Body of pancreas (tissue), 4 donors: ENCODE results near the gene OR2T2.

ENCODE experiments used
- POLR2A ChIP-seq, 3 donors: fragments of 450-650 bp; IDR thresholded peaks; one replicate each; pipeline ENCODE4 v1.6.1; 2016; ENCODE audit warnings: antibody characterized with exemption in 3 of 3, mild to moderate bottlenecking in 2 of 3
- TF ChIP-seq, protein P1 (sequence below), 7 experiments: fragments of 450-650 bp in 4 of 7; fragments of 200-600 bp in 3 of 7; sonication (generic) in 3 of 7; IDR thresholded peaks; one replicate each; pipeline ENCODE4 v1.5.1; 2016 to 2019; ENCODE audit warnings: antibody characterized with exemption in 7 of 7

DNA sequence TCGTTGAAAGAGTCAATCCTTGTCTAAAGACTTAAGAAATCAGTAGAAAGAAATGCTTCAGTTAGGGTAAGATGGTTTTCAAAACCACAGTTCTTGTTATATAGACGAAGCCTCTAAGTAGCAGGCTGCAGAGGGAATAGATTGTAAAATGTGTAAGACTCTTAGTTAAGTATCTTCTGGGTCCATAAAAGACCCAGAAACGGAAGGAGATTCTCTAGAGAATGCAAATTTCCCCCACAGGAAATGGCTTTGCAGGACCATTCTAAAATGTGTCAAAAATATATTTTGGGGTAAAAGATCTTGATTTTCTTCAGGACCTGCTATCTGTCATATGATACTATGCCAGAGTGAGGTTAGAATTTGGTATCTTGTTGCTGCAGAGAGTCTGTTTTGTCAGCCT is 29.2 kb upstream of the OR2T2 start:
- TF ChIP-seq, protein P1, sequence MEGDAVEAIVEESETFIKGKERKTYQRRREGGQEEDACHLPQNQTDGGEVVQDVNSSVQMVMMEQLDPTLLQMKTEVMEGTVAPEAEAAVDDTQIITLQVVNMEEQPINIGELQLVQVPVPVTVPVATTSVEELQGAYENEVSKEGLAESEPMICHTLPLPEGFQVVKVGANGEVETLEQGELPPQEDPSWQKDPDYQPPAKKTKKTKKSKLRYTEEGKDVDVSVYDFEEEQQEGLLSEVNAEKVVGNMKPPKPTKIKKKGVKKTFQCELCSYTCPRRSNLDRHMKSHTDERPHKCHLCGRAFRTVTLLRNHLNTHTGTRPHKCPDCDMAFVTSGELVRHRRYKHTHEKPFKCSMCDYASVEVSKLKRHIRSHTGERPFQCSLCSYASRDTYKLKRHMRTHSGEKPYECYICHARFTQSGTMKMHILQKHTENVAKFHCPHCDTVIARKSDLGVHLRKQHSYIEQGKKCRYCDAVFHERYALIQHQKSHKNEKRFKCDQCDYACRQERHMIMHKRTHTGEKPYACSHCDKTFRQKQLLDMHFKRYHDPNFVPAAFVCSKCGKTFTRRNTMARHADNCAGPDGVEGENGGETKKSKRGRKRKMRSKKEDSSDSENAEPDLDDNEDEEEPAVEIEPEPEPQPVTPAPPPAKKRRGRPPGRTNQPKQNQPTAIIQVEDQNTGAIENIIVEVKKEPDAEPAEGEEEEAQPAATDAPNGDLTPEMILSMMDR (IDR thresholded peaks at IDR 0.05), result no peak
- TF ChIP-seq POLR2A (IDR thresholded peaks at IDR 0.05), result no peak
